DMS 273 (cell line): Measurements from ENCODE around the gene ZNF420.

Experiments
- DNase-seq: peaks from one replicate; lab custom pipeline; 2025; ENCODE audit not compliant: unreplicated experiment; lab: John Stamatoyannopoulos, UW

ZNF420 gene

GRCh38 chr19:37136111-37136510 lies 57.9 kb downstream of the ZNF420 start:
- no peak for DNase-seq

GRCh38 chr19:37148214-37148613 lies 70.0 kb downstream of the ZNF420 start:
- DNase-seq: no peak

- no peak for DNase-seq
Measured at GRCh38 chr19:37160153-37160552, 81.9 kb downstream of the ZNF420 start.

DNA sequence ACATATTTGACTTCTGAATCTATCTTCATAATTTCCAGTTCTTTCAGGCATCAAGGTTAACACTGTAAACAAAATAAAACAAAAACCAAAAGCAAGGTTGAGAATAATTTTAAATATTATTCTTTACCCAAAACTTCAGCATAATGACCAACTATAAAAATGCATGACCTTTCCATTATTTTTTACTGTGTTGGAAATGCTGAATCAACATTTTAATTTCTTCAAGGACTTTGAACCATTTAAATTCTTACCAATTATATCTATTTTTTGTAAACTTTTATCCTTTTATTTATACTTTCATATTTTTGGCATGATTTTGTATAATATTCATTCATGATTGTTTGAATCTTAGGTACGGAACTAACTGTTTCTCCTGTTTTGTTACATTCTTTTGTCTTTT lies 87.4 kb downstream of the ZNF420 start:
- no peak for DNase-seq

- DNase-seq: peak; percentile 98
Measured at GRCh38 chr19:37172368-37173366, 94.4 kb downstream of the ZNF420 start, which contains the start of gene ZNF585A. Gene ZNF585A, minus strand, starts transcription at chr19:37172695. Its CDS starts 2,785 bp downstream, at chr19:37169910.
